ENCODE data around the gene MEGF11.
A peak's percentile ranks its signal among the peaks of the same experiment; 100 is the strongest.

DNA sequence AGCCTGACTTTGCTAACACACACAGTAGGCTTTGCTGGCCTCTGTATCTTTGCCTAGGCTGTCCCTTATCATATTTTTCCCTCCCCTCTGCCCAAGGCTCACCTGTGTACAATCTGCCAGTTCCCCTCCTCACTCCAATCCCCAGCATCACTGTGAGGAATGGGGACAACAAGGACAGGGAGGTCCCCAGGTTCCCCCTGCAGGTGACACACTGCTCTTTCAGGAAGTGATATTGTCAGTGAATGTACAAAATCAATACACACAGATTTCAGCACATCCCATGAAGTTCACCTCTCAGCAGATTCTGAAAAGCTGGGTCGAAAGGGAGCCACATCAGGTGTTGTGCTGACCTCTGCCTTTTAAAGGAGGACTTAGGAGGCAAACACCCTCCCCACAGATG, 206.8 kb downstream of the MEGF11 start:
- no peak for TF ChIP-seq EZH2 (IDR thresholded peaks at IDR 0.05; ENCODE audit: low read depth)
- TF ChIP-seq, protein P1, sequence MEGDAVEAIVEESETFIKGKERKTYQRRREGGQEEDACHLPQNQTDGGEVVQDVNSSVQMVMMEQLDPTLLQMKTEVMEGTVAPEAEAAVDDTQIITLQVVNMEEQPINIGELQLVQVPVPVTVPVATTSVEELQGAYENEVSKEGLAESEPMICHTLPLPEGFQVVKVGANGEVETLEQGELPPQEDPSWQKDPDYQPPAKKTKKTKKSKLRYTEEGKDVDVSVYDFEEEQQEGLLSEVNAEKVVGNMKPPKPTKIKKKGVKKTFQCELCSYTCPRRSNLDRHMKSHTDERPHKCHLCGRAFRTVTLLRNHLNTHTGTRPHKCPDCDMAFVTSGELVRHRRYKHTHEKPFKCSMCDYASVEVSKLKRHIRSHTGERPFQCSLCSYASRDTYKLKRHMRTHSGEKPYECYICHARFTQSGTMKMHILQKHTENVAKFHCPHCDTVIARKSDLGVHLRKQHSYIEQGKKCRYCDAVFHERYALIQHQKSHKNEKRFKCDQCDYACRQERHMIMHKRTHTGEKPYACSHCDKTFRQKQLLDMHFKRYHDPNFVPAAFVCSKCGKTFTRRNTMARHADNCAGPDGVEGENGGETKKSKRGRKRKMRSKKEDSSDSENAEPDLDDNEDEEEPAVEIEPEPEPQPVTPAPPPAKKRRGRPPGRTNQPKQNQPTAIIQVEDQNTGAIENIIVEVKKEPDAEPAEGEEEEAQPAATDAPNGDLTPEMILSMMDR (conservative IDR thresholded peaks at IDR 0.05), result peak; percentile 27; the same call in 1 of the 2 replicates
